Measurements from ENCODE around the gene RREB1.

DNA sequence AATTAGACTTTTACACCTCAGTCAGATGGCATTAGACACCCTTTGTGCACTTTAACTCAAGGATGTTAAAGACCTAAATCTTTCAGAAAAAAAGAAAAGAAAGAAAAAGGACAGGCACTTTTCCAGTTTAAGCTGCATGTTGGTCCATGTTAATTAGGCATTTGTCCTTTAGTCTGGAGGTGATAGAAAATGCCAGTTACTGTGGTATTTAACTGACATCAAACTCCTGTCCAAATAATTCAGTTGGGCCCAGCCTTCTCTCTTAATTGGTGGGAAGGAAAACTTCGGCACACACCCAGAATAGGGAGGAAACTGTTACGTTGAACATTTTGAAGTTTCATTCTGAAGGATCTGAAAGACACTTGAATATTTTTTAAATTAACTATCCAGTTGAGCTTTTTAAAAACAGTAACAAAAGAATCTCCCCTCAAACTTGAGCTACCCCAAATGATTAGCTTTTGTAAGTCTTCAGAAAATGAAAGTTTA lies 30.3 kb downstream of the RREB1 start:
- TF ChIP-seq, protein P1, sequence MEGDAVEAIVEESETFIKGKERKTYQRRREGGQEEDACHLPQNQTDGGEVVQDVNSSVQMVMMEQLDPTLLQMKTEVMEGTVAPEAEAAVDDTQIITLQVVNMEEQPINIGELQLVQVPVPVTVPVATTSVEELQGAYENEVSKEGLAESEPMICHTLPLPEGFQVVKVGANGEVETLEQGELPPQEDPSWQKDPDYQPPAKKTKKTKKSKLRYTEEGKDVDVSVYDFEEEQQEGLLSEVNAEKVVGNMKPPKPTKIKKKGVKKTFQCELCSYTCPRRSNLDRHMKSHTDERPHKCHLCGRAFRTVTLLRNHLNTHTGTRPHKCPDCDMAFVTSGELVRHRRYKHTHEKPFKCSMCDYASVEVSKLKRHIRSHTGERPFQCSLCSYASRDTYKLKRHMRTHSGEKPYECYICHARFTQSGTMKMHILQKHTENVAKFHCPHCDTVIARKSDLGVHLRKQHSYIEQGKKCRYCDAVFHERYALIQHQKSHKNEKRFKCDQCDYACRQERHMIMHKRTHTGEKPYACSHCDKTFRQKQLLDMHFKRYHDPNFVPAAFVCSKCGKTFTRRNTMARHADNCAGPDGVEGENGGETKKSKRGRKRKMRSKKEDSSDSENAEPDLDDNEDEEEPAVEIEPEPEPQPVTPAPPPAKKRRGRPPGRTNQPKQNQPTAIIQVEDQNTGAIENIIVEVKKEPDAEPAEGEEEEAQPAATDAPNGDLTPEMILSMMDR (IDR thresholded peaks at IDR 0.05; ENCODE audit: insufficient read depth, low read depth, low read length): no peak
- TF ChIP-seq EZH2 (IDR thresholded peaks at IDR 0.05; ENCODE audit: insufficient read depth, low read length): no peak
